KOPT-K1 (cell line): ENCODE results near the gene NLRP8.
"Not testable (repeated sequence)": the region's sequence is repeated elsewhere in the genome, so short reads cannot be mapped to it uniquely, and the experiment has no call there.

Experiments
- H3K27ac ChIP-seq: fragments of 200-600 bp; sonication (generic); 2 replicates; pipeline ENCODE4 v1.5.1; 2016; ENCODE audit warnings: antibody characterized with exemption, mild to moderate bottlenecking, low read depth, low read length; ENCODE audit not compliant: poor library complexity, severe bottlenecking
- H3K36me3 ChIP-seq: fragments of 200-600 bp; sonication (generic); 2 replicates; pipeline ENCODE4 v1.5.1; 2017; ENCODE audit warnings: antibody characterized with exemption, mild to moderate bottlenecking, low read length, moderate library complexity; ENCODE audit not compliant: insufficient read depth
- H3K9me3 ChIP-seq: fragments of 200-600 bp; sonication (generic); 2 replicates; pipeline ENCODE4 v1.5.1; 2017; ENCODE audit warnings: antibody characterized with exemption, low read length, mild to moderate bottlenecking; ENCODE audit not compliant: insufficient read depth, poor library complexity, severe bottlenecking

Gene NLRP8

DNA sequence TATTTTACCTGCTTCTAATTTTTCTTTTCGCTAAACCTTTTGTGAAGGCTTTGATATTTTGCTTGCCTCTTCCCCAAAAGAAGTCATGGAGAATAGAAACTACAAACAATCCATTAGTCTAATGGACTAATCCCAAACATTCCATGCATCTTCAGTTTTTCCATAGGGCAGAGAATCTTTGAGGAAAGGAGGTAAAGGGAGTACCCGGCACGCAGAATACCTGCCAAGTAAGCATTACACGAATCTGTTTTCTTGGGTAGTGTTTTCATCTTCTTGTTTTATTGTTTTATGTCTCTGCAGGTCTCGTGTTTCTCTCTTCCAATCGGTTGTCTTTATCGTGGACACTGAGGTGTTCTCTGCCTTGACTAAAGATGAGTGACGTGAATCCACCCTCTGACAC, at the start of gene NLRP8:
Gene NLRP8 (plus strand): TSS at position 301 of the 400 bp plus-strand sequence.
- Histone ChIP-seq H3K36me3 (no peaks in the 10 kb centered on the region), H3K9me3 (no peaks in the 10 kb centered on the region), H3K27ac (no peak within 1 kb of the TSS)

DNA sequence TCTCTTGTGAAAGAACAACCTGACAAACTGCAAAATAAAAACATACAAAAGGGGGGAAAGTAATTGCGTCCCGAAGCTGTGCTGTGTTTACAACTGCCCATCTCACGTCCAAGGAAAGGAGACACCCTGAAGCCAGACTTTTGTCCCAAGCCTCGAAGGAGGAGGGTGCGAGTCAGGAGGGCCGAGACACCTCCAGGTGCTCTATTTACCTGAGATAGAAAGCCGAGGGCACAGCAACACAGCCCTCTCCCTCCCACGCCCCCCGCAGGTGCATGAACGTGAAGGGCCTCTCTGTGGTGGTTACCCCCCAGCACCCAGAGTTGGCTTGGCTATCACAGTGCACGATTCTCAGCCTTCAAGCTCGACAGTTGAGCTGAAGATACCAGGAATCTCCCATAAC, 48.7 kb upstream of the NLRP8 start:
- Histone ChIP-seq H3K9me3 (no peaks in the 10 kb centered on the region), H3K27ac (no peak overlapping the region), H3K36me3 (no peaks in the 10 kb centered on the region)

DNA sequence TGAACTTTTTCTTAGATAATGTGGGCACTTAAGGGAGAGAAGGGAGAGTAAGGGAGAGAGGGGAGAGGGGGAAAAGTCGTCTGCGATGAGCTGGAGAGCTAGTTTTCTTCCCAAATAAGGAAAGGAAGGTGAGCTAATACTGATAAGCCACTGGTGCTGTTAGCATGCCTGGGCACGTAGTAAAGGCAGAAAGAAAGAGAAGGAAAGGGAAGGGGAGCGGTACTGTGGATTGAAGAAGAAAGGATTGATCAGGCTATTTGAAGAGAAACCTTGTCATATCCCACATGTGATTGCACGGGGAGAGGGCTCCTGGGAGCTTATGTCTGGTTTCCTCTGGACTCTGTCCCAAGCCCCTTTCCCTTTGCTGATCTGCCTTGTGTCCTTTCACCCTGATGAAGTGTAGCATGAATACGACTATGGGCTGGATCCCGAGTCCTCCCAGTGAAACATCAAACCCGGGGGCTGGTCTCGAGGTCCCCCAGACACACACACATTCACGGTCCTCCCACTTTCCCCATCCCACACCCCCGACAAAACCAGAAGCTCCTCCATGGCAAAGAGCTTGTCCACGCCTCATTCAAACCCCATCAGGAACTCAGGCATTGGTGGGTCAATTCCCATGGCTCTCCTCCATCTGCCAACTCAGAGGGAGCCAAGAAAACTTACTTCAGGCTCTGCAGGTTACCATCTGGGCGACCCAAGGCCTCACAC, 46.1 kb upstream of the NLRP8 start:
- Histone ChIP-seq H3K9me3 (no peaks in the 10 kb centered on the region), H3K27ac (no peak overlapping the region), H3K36me3 (no peaks in the 10 kb centered on the region)

DNA sequence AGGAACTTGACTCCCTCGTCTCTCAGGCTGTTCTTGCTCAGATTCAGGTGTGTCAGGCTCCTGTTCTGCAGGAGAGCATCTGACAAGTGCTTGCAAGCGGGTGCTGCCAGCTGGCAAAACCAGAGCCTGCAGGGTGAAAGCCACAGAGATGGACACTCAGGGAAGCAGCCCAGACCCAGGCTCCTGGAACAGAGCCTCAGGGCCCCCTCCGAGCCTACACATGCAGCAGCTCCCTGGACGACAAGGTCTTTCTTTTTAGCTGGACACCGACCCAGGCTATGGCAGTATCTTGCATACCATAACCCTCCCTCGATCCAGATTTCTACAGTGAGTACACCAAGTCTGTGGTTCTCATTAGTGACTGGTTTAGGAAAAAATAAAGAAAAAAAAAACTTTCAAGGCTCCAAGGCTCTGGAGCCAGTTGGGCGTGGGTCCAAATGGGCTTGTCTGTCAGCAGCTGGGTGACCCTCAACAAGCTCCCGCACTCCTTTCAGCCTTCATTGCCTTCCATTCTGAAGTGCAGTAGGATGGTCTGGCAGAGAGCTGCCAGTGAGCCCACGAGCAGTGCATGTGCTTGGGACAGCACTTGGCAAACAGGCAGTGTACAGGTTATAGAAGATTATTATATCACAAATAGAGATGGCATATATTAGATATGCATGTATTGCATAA, 45.4 kb upstream of the NLRP8 start:
- no peaks in the 10 kb centered on the region for H3K36me3 ChIP-seq
- H3K9me3 ChIP-seq = no peaks in the 10 kb centered on the region
- no peak overlapping the region for H3K27ac ChIP-seq

DNA sequence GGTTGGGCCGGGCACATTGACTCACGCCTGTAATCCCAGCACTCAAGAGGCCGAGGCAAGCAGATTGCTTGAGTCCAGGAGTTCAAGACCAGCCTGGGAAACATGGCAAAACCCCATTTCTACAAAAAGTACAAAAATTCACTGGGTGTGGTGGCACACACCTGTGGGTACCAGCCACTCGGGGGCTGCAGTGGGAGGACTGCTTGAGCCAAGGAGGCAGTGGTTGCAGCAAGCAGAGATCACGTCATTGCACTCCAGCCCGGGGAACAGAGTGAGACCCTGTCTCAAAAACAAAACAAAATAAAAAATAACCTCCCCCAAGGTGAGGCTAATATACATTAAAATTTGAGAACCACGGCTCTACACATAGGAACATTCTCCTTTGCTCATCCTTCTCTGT, 40.3 kb upstream of the NLRP8 start:
- H3K9me3 ChIP-seq = no peaks in the 10 kb centered on the region
- no peaks in the 10 kb centered on the region for H3K36me3 ChIP-seq
- no peak overlapping the region for H3K27ac ChIP-seq

DNA sequence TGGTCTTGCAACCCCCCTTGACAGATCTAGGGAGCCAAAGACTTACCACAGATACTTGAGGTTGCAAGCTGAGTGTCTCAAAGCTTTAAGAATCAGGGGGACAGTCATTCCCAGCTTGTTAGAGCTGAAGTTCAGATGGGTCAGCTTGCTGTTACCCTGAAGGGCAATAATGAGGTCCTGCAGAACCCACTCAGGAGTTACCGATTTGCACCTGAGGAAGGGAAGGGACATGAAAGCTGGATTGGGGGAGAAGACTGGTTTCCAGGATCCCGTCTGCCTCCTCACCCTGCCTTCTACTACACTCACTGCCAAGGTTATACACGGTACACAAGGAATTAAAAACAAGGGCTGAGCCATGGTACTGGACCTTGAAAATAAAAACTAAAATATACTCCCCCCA, 39.9 kb upstream of the NLRP8 start:
- Histone ChIP-seq H3K36me3 (no peaks in the 10 kb centered on the region), H3K27ac (no peak overlapping the region), H3K9me3 (no peaks in the 10 kb centered on the region)

DNA sequence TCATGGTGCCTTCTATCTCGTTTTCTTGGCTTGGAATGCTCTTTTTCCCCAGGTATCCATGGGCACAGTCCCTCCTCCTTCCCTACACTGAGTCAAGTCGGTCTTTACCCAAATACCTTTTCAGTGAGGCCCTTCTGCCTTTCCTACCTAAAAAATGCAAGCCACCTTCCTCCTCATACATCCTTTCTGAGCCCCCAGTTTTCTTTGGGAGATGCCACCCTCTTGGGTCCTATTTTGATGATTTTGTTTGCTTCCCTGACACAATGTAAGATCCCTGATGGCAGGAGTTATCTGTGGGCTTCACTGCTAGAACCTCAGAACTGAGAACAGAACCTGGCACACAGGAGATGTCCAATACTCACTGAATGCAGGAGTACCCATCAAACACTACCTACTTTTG, 37.8 kb upstream of the NLRP8 start:
- Histone ChIP-seq H3K27ac (no peak overlapping the region), H3K36me3 (no peaks in the 10 kb centered on the region), H3K9me3 (no peaks in the 10 kb centered on the region)

DNA sequence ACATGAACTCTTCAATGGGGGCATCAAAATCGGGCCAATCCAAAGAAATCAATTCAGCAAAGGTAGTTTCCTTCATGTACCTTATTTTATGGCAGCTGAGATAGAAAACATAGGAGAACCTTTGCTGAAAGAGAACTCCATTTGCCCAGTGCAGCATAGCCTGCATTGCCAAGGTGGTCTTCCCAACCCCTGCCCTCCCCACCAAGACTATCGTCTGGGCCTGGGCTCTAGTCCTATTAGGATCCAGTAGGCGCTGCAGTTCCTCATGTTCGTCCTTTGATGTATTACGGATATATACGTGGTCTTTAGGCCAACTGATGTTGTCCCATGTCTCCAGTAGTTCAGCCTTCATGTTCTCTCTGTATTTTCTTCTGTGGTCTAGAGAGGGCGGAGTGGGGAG, 34.7 kb upstream of the NLRP8 start:
- Histone ChIP-seq H3K9me3 (no peaks in the 10 kb centered on the region), H3K27ac (no peak overlapping the region), H3K36me3 (no peaks in the 10 kb centered on the region)

DNA sequence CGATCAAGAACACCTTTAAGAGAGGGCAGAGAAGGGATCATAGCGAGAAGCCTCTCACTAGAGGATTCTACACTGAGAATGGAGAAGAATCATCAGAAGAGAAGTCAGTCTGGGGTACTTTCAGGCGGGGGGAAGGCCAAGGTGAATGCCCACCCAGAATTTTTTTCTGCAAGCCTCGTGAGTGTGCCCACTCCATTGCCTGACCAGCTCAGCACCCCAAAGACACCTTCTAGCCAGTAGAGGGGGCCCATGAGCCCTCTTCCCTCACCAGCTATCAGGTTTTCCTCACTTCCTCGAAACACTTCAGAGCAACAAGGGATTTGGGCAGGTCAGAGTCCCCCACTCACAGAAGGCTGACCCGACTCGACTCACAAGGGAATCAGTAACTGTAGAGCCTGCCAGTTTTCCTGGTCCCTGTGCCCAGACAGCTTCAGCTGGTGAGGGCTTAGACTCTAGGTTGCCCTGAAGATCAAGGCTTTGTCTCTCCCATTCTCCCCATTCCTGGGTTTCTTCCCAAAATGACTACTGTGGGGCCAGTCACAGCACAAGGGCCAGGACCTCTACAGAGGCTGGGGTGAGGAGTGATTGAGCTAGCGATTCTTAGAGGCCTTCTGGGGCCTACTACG, 33.9 kb upstream of the NLRP8 start:
- Histone ChIP-seq H3K27ac (no peak overlapping the region), H3K9me3 (peaks cover 1% of the 10 kb centered on the region), H3K36me3 (no peaks in the 10 kb centered on the region)

DNA sequence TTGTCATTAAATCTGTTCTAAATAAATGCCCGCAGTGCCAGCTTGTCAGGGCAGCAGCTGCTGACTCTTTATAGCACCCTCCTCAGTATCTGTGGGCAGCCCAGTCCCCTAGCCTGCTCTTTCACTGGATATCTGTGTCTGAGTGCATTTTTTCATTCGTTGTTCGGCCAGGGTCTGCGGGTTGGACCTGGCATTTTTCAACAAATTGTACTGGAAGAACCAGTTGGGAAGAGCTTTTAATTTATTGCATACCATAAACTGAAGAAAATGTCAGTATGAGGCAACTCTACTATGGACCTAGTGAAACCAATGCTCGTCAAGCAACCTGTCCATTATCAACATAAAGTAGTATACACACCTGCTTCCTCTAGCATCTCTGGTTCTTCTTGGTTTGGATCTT, 24.1 kb upstream of the NLRP8 start:
- H3K36me3 ChIP-seq = no peaks in the 10 kb centered on the region
- no peak overlapping the region for H3K27ac ChIP-seq
- H3K9me3 ChIP-seq = peaks cover 29% of the 10 kb centered on the region

DNA sequence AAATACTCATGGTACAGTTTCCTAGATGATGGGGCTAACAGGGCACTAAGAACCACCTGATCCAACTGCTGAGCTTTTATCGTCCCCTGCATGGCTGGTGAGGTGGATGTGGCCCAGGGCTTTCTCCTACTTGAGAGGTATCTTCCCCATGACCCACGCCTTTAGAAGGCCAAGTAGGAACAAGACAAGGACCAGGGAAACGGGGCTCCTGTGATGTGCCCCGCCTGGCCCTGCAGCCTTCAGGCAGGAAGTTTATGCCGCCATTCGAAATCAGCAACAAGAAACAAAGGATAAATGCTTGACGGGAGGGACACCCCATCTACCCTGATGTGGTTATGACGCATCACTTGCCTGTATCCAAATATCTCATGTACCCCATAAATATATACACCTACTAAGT, 19.6 kb upstream of the NLRP8 start:
- H3K9me3 ChIP-seq = peaks cover 16% of the 10 kb centered on the region
- no peak overlapping the region for H3K27ac ChIP-seq
- no peaks in the 10 kb centered on the region for H3K36me3 ChIP-seq

DNA sequence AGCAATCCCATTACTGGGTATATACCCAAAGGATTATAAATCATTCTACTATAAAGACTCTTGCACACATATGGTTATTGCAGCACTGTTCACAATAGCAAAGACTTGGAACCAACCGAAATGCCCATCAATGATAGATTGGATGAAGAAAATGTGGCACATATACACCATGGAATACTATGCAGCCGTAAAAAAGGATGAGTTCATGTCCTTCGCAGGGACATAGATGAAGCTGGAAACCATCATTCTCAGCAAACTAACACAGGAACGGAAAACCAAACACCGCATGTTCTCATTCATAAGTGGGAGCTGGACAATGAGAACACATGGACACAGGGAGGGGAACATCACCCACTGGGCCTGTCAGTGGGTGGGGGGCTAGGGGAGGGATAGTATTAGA, 18.4 kb upstream of the NLRP8 start:
- not testable (repeated sequence) for H3K9me3 ChIP-seq, H3K36me3 ChIP-seq, H3K27ac ChIP-seq

DNA sequence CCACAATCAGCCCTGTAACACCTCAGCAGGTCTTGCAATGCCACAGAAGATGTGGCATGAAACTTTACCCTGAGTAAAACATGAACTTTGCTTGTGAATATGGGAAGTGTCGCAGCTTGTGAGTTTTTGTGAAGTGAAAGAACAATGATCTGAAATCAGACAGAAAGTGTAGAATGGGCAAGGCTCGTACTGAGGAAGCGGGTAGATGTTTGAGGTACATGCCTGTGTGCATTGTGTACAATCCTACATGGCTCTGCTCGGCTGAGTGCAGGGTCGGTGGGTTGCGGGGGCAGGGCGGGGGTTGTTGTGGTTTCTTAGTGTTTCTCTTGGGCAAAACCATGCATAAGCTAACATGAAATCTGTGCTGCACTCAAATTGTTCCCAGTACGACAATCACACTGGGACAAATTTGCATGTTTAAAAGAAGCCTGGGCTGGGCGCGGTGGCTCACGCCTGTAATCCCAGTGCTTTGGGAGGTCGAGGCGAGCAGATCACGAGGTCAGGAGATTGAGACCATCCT, 16.6 kb upstream of the NLRP8 start:
- no peak overlapping the region for H3K27ac ChIP-seq
- H3K9me3 ChIP-seq = peaks cover 13% of the 10 kb centered on the region
- no peaks in the 10 kb centered on the region for H3K36me3 ChIP-seq

DNA sequence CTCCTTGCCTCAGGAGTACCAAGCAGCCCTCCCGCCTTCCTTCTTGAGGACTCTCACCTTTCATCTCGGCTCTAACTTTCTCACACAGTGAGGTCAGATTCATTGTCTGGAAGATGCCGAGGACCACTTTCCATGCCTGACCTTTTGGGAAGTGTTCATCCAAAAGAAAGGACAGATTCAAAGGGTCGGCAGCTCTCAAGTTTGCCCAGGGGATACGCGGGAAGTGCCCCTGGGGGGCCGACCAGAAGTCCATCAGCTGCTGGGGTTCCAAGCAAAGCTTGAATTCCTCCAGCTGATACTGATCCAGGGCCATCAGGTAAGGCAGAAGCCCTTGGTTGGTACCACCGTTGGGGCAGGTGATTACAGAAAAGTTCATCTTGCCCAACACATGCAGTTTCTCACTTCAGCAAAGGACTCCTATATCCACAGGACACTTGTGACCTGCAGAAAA, 15.7 kb upstream of the NLRP8 start, which contains the start of gene NLRP13:
Gene NLRP13 (minus strand): TSS at position 401 of the 451 bp plus-strand sequence. CDS start 25 bp downstream, at position 376.
- no peaks in the 10 kb centered on the region for H3K36me3 ChIP-seq
- H3K9me3 ChIP-seq = peaks cover 13% of the 10 kb centered on the region
- no peak within 1 kb of the TSS for H3K27ac ChIP-seq

DNA sequence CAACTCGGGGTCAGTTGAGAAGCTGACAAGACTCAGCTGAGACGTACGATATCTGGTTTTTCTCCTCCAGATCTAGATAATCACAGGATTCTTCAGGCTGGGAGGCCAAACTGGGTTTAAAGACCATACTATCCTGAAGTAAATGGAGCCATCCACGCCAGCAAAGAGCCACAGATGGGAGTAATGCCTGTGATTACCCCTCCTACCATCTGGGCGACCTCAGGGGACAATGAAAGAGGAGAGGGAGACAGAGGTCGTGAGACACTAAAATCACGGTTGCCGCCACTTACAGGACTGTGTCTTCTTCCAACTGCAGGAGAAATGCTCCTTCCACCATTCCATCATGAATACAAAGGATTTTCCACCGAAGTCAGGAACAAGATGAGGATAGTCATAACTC, 12.4 kb upstream of the NLRP8 start:
- H3K36me3 ChIP-seq = no peaks in the 10 kb centered on the region
- H3K9me3 ChIP-seq = peaks cover 13% of the 10 kb centered on the region

More for the DNA sequence above, 12.4 kb upstream of the NLRP8 start:
- H3K27ac ChIP-seq = no peak overlapping the region
